ENCODE results near the gene RAP1GDS1.
"Not testable (repeated sequence)": the region's sequence is repeated elsewhere in the genome, so short reads cannot be mapped to it uniquely, and the experiment has no call there.

Gene RAP1GDS1

GRCh38 chr4:98288671-98289070 is 27.5 kb downstream of the RAP1GDS1 start:
- DNase-seq, result not testable (repeated sequence)

- no peak for DNase-seq
These were observed 28.2 kb downstream of the RAP1GDS1 start for GRCh38 chr4:98289375-98289774.

GRCh38 chr4:98290511-98290910 is 29.3 kb downstream of the RAP1GDS1 start:
- peak; percentile 89 for DNase-seq

- peak; percentile 62 for DNase-seq
These were observed 32.1 kb downstream of the RAP1GDS1 start for GRCh38 chr4:98293104-98293887.

- DNase-seq, result no peak
These were observed 36.8 kb downstream of the RAP1GDS1 start for GRCh38 chr4:98298022-98298421.

- no peak for DNase-seq
These were observed 39.5 kb downstream of the RAP1GDS1 start for GRCh38 chr4:98300706-98301105.

- DNase-seq, result no peak
These were observed 44.4 kb downstream of the RAP1GDS1 start for GRCh38 chr4:98305576-98305975.

- DNase-seq, result no peak
These were observed 49.7 kb downstream of the RAP1GDS1 start for GRCh38 chr4:98310867-98311266.

GRCh38 chr4:98311656-98312055 is 50.5 kb downstream of the RAP1GDS1 start:
- DNase-seq, result no peak

- peak; percentile 64 for DNase-seq
These were observed 53.8 kb downstream of the RAP1GDS1 start for GRCh38 chr4:98314791-98315565.

- no peak for DNase-seq
These were observed 57.3 kb downstream of the RAP1GDS1 start for GRCh38 chr4:98318521-98318920.

GRCh38 chr4:98319021-98319420 is 57.8 kb downstream of the RAP1GDS1 start:
- no peak for DNase-seq

- DNase-seq, result no peak
These were observed 65.0 kb downstream of the RAP1GDS1 start for GRCh38 chr4:98326168-98326567.

- DNase-seq, result no peak
These were observed 66.5 kb downstream of the RAP1GDS1 start for GRCh38 chr4:98327694-98328093.

GRCh38 chr4:98329879-98330640 is 68.9 kb downstream of the RAP1GDS1 start:
- DNase-seq, result not testable (repeated sequence)

- no peak for DNase-seq
These were observed 70.8 kb downstream of the RAP1GDS1 start for GRCh38 chr4:98332017-98332416.

- DNase-seq, result no peak
These were observed 73.3 kb downstream of the RAP1GDS1 start for GRCh38 chr4:98334461-98334860.

GRCh38 chr4:98338761-98339438 is 77.7 kb downstream of the RAP1GDS1 start:
- DNase-seq, result no peak

GRCh38 chr4:98341309-98341708 is 80.1 kb downstream of the RAP1GDS1 start:
- peak; percentile 51 for DNase-seq

GRCh38 chr4:98343626-98344025 is 82.4 kb downstream of the RAP1GDS1 start:
- DNase-seq, result peak; percentile 44

- DNase-seq, result no peak
These were observed 84.7 kb downstream of the RAP1GDS1 start for GRCh38 chr4:98345838-98346237.

GRCh38 chr4:98352396-98352795 is 91.2 kb downstream of the RAP1GDS1 start:
- DNase-seq, result no peak

GRCh38 chr4:98352940-98353339 is 91.8 kb downstream of the RAP1GDS1 start:
- DNase-seq, result no peak

All from fibroblast of skin of back (primary cell).